ENCODE results near the gene PCBP3. TPM values are rescaled to one million over a fixed set of nuclear protein-coding genes. Genes with fewer than 3 reads are reported as not detected.

The PCBP3 gene
- total and polyA plus RNA-seq, 8 donors = 0.83 to 4.3 (median 1.7) TPM

DNA sequence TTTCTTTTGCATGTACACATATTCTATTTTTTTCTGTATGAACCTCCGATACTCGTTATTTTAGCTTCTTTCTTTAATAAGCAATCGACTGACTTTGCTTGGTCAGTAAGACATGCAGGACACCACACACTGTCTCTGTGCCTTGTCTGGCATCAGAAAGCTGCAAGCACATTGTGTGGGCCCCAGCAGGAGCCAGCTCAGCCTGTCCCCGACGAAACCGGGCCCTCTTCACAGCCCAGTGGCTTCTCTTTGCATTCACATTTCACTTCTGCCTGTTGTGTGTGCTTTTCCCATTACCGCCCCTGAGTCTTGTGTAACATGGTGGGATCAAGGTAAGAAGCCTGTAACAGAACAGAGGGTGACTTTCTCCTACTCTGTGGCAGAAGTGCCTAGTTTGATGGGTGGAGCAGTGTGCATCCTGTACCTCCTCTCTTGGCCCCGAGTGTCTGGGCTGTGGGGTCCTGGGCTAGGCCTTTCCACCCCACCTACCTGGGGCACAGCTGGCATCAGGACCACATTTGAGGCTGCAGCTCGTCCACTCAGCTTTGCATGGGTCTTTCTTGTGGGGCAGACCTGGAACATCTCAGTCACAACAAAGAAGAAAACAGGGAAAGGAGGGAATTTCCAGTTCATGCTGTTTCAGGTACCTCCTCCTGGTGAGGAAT lies 219.2 kb downstream of the PCBP3 start:
- Histone ChIP-seq H3K9me3 (no peaks in the 10 kb centered on the region), H3K4me1 (no peaks in the 10 kb centered on the region), H3K4me3 (no peak overlapping the region), H3K27ac (no peak overlapping the region), H3K36me3 (no peaks in the 10 kb centered on the region), H3K27me3 (no peaks in the 10 kb centered on the region)
- DNase-seq (no peak), FAIRE-seq (no peak), ATAC-seq (no peak)
- intact Hi-C loops (cut with DNase I) = no loop called here
- TF ChIP-seq CTCF (IDR thresholded peaks at IDR 0.05) = no peak
- WGBS, 2 donors = 55 to 67% methylated on average over 9 of the region's 9 CpGs

DNA sequence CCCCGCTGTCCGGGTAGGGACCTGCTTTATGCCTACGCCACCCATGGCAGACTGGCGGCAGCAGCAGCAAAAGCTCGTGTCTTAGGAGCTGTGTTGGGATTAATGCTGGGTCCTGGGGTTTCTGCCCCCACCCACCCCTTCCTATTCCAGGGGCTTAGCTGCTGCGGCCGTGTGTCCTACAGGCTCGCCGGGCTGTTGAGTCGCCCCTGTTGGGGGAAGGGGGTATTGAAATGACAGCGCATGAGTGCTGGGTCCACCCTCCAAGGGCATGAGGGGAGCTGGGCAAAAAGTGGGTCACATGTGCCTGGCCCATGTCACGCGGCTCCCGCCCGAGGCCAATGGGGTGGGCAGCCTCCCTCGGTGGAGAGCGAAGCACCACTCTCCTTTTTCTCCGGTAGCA lies 219.7 kb downstream of the PCBP3 start:
- intact Hi-C loops (cut with DNase I) = no loop called here
- WGBS, 2 donors = 75 to 84% methylated on average over 18 of the region's 18 CpGs
- no peak for TF ChIP-seq CTCF (IDR thresholded peaks at IDR 0.05)
- ATAC-seq = no peak
- Histone ChIP-seq H3K36me3 (no peaks in the 10 kb centered on the region), H3K4me3 (no peak overlapping the region), H3K27me3 (no peaks in the 10 kb centered on the region), H3K4me1 (no peaks in the 10 kb centered on the region), H3K27ac (no peak overlapping the region), H3K9me3 (no peaks in the 10 kb centered on the region)
- FAIRE-seq = no peak
- DNase-seq = no peak

- no peaks in the 10 kb centered on the region for H3K27me3 ChIP-seq
- no peak for DNase-seq
- intact Hi-C loops (cut with DNase I) = no loop called here
- H3K36me3 ChIP-seq = no peaks in the 10 kb centered on the region
- no peaks in the 10 kb centered on the region for H3K9me3 ChIP-seq
- ATAC-seq = no peak
- H3K27ac ChIP-seq = no peak overlapping the region
- 69 to 79% methylated on average over 19 of the region's 19 CpGs for WGBS, 2 donors
- no peak for TF ChIP-seq CTCF (IDR thresholded peaks at IDR 0.05)
- FAIRE-seq = no peak
- H3K4me1 ChIP-seq = no peaks in the 10 kb centered on the region
- H3K4me3 ChIP-seq = no peak overlapping the region
Observed at GRCh38 chr21:45863751-45864150, 220.2 kb downstream of the PCBP3 start.

DNA sequence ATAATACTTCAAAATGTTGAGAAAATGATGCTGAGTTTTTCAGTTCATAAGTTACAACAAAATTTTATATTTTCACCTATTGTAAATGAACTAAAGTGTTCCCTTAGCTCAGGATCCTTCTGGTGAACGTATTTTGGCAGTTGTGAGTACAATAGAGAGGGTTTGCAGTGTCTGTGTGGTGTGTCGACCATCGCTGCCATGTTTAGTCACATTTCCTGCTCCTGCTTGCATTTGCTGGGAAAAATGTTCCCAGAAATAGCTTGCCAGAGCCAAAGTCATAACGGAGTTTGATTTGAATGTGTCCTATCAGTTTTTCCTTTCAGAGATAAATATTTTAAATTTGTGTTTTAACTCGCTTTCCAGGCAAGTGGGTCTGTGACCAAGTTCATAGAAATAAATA lies 220.9 kb downstream of the PCBP3 start:
- ATAC-seq = no peak
- H3K27ac ChIP-seq = no peak overlapping the region
- WGBS, 2 donors = 48 to 53% methylated on average over 5 of the region's 5 CpGs
- no peak for FAIRE-seq
- no peak overlapping the region for H3K4me3 ChIP-seq
- no peaks in the 10 kb centered on the region for H3K27me3 ChIP-seq
- no peaks in the 10 kb centered on the region for H3K36me3 ChIP-seq
- intact Hi-C loops (cut with DNase I) = no loop called here
- no peak for TF ChIP-seq CTCF (IDR thresholded peaks at IDR 0.05)
- no peaks in the 10 kb centered on the region for H3K9me3 ChIP-seq
- no peak for DNase-seq
- no peaks in the 10 kb centered on the region for H3K4me1 ChIP-seq

DNA sequence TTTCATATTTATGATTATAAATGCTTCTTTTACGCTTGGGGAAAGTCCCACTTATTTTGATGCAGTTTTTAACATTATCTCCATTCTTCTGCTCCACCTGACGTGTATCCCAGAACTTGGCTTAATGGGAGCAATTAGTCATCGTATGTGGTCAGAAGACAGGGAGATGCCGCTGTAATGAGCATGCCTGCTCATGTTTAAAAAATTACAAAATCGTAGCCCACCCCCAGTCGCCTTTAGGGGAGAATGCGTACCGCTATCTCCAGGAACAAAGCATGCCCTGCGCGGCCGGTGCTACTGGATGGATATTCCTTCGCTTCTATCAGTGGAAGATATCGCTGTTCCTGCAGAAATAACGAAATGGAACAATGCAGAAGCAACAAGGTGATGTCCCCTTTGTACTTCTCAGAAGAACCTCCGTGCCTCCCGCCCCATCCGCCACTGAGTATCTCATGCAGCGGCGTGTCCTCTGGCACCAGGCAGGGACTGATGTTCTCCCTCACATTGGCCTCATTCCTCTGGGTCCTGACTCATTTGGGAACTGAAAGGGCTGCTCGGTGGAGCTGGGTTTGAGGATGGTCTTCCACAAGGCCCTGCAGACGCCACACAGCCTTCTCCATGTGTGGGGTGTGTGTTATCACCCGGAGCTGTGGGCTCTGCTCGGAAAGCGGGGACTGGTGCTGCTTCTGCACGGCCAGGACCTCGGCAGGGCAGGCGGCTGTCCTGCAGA lies 221.7 kb downstream of the PCBP3 start:
- ATAC-seq (no peak), FAIRE-seq (no peak), DNase-seq (no peak)
- intact Hi-C loops (cut with DNase I) = no loop called here
- H3K4me1 ChIP-seq = no peaks in the 10 kb centered on the region
- H3K27me3 ChIP-seq = no peaks in the 10 kb centered on the region
- WGBS, 2 donors = 72 to 82% methylated on average over 27 of the region's 27 CpGs
- H3K9me3 ChIP-seq = no peaks in the 10 kb centered on the region
- H3K36me3 ChIP-seq = no peaks in the 10 kb centered on the region
- TF ChIP-seq CTCF (IDR thresholded peaks at IDR 0.05) = no peak
- no peak overlapping the region for H3K4me3 ChIP-seq
- H3K27ac ChIP-seq = no peak overlapping the region

Data from pancreas (tissue), 10 donors.